Mammary epithelial cell (primary cell): ENCODE results near the gene C2orf72.

ENCODE experiments used
- EZH2 ChIP-seq: IDR thresholded peaks from 2 replicates; pipeline ENCODE4 v1.6.1; 2012; ENCODE audit warnings: low read length, inconsistent platforms, borderline replicate concordance
- TF ChIP-seq, protein P1 (sequence below), 2 donors: IDR thresholded peaks in 1 of 2; conservative IDR thresholded peaks in 1 of 2; 2 replicates each; pipeline ENCODE4 v1.5.1; 2011 to 2012; ENCODE audit warnings: inconsistent platforms in 2 of 2, low read length in 2 of 2, mild to moderate bottlenecking in 2 of 2, control low read depth in 1 of 2, low read depth in 1 of 2; ENCODE audit not compliant: insufficient read depth in 1 of 2; ENCODE audit errors: extremely low read depth in 1 of 2

DNA sequence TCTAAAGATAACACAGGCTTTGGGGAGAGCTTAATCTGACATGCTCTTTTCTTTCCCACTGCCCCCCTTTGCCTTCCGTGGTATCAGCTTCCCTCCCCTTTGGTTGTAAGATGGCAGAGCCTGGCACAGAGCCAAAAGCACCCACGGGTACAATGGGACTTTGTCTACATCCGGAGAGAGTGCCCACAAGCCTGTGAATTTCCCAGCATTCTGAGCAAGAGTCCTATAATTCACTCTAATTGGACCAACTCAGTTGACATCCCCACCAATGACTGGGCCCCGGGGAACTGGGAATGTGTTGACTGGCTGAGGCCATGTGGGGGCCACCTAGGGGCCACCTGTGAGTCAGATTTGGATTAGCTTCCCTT is 20.1 kb upstream of the C2orf72 start:
- no peak for TF ChIP-seq EZH2
- TF ChIP-seq, protein P1, sequence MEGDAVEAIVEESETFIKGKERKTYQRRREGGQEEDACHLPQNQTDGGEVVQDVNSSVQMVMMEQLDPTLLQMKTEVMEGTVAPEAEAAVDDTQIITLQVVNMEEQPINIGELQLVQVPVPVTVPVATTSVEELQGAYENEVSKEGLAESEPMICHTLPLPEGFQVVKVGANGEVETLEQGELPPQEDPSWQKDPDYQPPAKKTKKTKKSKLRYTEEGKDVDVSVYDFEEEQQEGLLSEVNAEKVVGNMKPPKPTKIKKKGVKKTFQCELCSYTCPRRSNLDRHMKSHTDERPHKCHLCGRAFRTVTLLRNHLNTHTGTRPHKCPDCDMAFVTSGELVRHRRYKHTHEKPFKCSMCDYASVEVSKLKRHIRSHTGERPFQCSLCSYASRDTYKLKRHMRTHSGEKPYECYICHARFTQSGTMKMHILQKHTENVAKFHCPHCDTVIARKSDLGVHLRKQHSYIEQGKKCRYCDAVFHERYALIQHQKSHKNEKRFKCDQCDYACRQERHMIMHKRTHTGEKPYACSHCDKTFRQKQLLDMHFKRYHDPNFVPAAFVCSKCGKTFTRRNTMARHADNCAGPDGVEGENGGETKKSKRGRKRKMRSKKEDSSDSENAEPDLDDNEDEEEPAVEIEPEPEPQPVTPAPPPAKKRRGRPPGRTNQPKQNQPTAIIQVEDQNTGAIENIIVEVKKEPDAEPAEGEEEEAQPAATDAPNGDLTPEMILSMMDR (conservative IDR thresholded peaks at IDR 0.05 in 1 of 2, IDR thresholded peaks at IDR 0.05 in 1 of 2; ENCODE audit: extremely low read depth in 1 of 2, insufficient read depth in 1 of 2, low read depth in 1 of 2, low read length in 2 of 2) = no peak
